ENCODE measurements around the gene ZBTB24. TPM values are rescaled to one million over a fixed set of nuclear protein-coding genes. Genes with fewer than 3 reads are reported as not detected.

The ZBTB24 gene
- total and polyA plus RNA-seq, 12 donors: 1.1 to 4.0 (median 3.0) TPM

GRCh38 chr6:109512271-109512817 is 29.3 kb upstream of the ZBTB24 start:
- ATAC-seq: peak in 1 of 8 donors; percentile 37
- H3K9me3 ChIP-seq: no peaks in the 10 kb centered on the region
- H3K36me3 ChIP-seq: no peaks in the 10 kb centered on the region
- TF ChIP-seq, protein P1, sequence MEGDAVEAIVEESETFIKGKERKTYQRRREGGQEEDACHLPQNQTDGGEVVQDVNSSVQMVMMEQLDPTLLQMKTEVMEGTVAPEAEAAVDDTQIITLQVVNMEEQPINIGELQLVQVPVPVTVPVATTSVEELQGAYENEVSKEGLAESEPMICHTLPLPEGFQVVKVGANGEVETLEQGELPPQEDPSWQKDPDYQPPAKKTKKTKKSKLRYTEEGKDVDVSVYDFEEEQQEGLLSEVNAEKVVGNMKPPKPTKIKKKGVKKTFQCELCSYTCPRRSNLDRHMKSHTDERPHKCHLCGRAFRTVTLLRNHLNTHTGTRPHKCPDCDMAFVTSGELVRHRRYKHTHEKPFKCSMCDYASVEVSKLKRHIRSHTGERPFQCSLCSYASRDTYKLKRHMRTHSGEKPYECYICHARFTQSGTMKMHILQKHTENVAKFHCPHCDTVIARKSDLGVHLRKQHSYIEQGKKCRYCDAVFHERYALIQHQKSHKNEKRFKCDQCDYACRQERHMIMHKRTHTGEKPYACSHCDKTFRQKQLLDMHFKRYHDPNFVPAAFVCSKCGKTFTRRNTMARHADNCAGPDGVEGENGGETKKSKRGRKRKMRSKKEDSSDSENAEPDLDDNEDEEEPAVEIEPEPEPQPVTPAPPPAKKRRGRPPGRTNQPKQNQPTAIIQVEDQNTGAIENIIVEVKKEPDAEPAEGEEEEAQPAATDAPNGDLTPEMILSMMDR (IDR thresholded peaks at IDR 0.05): no peak
- intact Hi-C loops (cut with DNase I): loop anchor here in 1 of 10 donors (10.0 kb wide), 1 partner anchor 172 kb away; no protein-coding TSS in a partner anchor
- peaks cover 0 to 25% (median 4%) of the 10 kb centered on the region in 9 donors for H3K4me1 ChIP-seq
- WGBS, 2 donors: 66 to 69% methylated on average over 2 of the region's 2 CpGs
- no peak overlapping the region for H3K27ac ChIP-seq
- H3K4me3 ChIP-seq: no peak overlapping the region
- no peaks in the 10 kb centered on the region for H3K27me3 ChIP-seq
- DNase-seq: no peak

- no peaks in the 10 kb centered on the region for H3K27me3 ChIP-seq
- no peak overlapping the region for H3K27ac ChIP-seq
- no peaks in the 10 kb centered on the region for H3K9me3 ChIP-seq
- TF ChIP-seq, protein P1 (IDR thresholded peaks at IDR 0.05): no peak
- no peaks in the 10 kb centered on the region for H3K36me3 ChIP-seq
- ATAC-seq: no peak
- DNase-seq: no peak
- intact Hi-C loops (cut with DNase I): loop anchor here in 1 of 10 donors (10.0 kb wide), 1 partner anchor 173 kb away; no protein-coding TSS in a partner anchor
- WGBS, 2 donors: 68 to 75% methylated on average over 2 of the region's 2 CpGs
- peaks cover 0 to 25% (median 4%) of the 10 kb centered on the region in 9 donors for H3K4me1 ChIP-seq
- H3K4me3 ChIP-seq: no peak overlapping the region
Measured at GRCh38 chr6:109511832-109512231, 28.8 kb upstream of the ZBTB24 start.

GRCh38 chr6:109510358-109510757 is 27.3 kb upstream of the ZBTB24 start:
- no peak for ATAC-seq
- intact Hi-C loops (cut with DNase I): loop anchor here in 1 of 10 donors (10.0 kb wide), 1 partner anchor 174 kb away; no protein-coding TSS in a partner anchor

DNA sequence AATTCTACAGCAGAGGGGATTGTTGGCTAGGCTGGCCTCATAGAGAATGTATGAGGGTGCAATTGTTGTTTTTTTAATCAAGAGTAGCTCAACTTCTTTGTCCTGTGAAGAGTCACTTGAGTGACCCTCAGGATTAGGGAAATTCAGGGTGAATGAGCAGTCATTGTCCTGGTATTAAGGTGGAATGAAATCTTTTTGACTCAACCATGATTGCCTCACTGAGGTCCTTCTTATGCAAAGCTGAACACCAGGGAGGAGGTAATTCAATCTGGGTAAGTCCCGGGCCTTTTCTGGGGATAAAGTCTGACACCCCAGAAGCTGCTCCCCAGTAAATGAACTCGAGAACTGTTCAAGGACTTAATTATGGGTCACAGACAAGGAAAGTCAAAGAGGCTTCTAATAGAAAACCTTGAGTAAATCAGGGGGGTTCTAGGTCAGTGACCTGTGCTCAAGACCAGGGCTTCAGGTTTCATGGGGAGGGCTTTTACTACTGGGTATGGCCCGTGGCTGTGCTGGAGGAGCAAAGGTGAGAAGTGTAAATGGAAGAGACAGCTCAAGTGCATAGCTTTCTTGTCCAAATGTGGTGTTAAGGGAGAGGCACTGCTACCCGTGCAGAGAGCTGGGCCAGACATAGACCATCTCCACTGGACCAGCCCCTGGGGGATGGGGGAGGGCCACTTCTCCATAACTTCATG is 25.3 kb upstream of the ZBTB24 start:
- no peaks in the 10 kb centered on the region for H3K27me3 ChIP-seq
- no peak overlapping the region for H3K27ac ChIP-seq
- TF ChIP-seq, protein P1 (IDR thresholded peaks at IDR 0.05): no peak
- intact Hi-C loops (cut with DNase I): no loop called here
- no peak overlapping the region for H3K4me3 ChIP-seq
- DNase-seq (no peak), ATAC-seq (no peak)
- H3K9me3 ChIP-seq: no peaks in the 10 kb centered on the region
- no peaks in the 10 kb centered on the region for H3K36me3 ChIP-seq
- 72 to 84% methylated on average over 4 of the region's 4 CpGs for WGBS, 2 donors
- H3K4me1 ChIP-seq: peaks cover 0 to 16% (median under 1%) of the 10 kb centered on the region in 9 donors

More at GRCh38 chr6:109510358-109510757, 27.3 kb upstream of the ZBTB24 start:
- no peaks in the 10 kb centered on the region for H3K36me3 ChIP-seq
- H3K27ac ChIP-seq: no peak overlapping the region
- DNase-seq: no peak
- H3K9me3 ChIP-seq: no peaks in the 10 kb centered on the region
- TF ChIP-seq, protein P1 (IDR thresholded peaks at IDR 0.05): no peak
- H3K4me3 ChIP-seq: no peak overlapping the region
- peaks cover 0 to 25% (median 2%) of the 10 kb centered on the region in 9 donors for H3K4me1 ChIP-seq
- no peaks in the 10 kb centered on the region for H3K27me3 ChIP-seq
- WGBS, 2 donors: 65 to 91% methylated on average over 1 of the region's 1 CpG
